ENCODE data around the gene ETV7. TPM values are rescaled to one million over a fixed set of nuclear protein-coding genes. Genes with fewer than 3 reads are reported as not detected.
A peak's percentile ranks its signal among the peaks of the same experiment; 100 is the strongest.

The ETV7 gene
- total RNA-seq, 1 donor, result 3.3 TPM

DNA sequence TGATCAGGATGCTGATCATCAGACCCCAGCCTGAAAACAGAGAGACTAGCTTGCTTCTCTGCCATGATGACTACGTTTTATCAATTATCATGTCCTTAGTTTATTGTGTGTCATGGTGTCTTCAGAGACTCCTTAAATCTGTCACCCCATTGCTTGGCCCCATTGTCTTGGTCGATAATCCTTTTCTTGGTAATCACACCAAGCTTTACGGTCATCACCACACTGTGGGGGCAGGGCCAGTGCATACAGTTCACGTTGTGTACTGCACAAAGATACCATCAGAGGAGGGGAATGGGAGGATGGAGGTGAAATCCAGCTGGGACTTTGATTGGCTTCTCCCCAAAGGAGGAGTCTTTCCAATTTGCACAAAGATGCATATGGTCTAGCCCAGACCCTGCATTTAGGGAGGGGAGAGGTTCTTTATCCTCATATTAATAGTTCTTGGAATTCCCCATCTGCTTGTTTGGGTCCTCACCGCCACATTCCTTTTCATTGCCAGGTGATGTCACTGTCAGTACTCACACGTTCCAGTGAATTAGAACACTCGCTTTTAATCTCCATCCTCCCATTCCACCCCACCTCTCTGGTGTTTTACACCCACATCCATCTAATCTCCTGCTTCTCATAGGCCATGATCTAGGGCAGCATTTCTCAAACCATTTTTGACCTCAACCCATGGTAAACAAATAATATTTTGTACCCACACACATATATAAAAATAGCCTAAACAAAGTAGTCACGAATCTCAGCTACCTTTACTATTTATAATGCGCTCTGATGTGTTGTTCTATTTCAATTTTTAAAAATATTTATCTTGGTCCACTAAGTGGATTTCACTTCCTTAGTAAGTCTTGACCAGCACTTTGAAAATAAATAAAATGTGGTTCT is 5.7 kb downstream of the ETV7 start:
- DNase-seq (ENCODE audit: insufficient read length, low spot score, missing footprints), result no peak
- peaks cover 7% of the 10 kb centered on the region for H3K4me1 ChIP-seq (ENCODE audit: insufficient read depth, low read length)

DNA sequence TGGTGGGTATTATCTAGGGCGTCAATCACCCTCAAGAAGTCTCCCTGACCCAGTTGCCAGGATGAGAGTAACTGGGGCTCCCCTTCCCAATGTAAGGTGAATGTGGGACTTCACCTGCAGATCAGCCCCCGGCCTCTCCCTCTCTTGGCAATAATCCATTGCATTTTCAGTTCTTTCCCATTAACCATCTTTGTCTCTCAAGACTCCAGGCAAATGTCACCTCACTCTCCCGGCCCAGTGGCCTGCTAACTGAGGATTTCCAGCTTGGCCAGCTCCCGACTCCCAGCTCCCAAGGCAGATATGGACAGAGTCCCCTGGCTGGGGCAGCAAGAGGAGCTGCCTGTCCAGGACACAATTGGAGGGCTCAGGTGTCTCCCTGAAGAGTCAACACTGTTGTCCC is 7.3 kb downstream of the ETV7 start:
- H3K27me3 ChIP-seq (ENCODE audit: insufficient read depth, low read length), result no peaks in the 10 kb centered on the region
- no peaks in the 10 kb centered on the region for H3K79me2 ChIP-seq (ENCODE audit: insufficient read depth, low read length)
- no peak overlapping the region for H3K4me2 ChIP-seq (ENCODE audit: insufficient read depth, low read length)
- H3K9me3 ChIP-seq (ENCODE audit: low read depth, low read length), result no peaks in the 10 kb centered on the region
- H3K36me3 ChIP-seq (ENCODE audit: insufficient read depth, low read length), result no peaks in the 10 kb centered on the region
- H4K20me1 ChIP-seq (ENCODE audit: insufficient read depth, low read length), result no peaks in the 10 kb centered on the region
- DNase-seq (ENCODE audit: insufficient read length, low spot score, missing footprints), result no peak
- no peak overlapping the region for H3K27ac ChIP-seq (ENCODE audit: low read depth, low read length)
- H3K4me1 ChIP-seq (ENCODE audit: insufficient read depth, low read length), result no peaks in the 10 kb centered on the region
- H2AFZ ChIP-seq (ENCODE audit: low read length), result no peak overlapping the region
- TF ChIP-seq, protein P1, sequence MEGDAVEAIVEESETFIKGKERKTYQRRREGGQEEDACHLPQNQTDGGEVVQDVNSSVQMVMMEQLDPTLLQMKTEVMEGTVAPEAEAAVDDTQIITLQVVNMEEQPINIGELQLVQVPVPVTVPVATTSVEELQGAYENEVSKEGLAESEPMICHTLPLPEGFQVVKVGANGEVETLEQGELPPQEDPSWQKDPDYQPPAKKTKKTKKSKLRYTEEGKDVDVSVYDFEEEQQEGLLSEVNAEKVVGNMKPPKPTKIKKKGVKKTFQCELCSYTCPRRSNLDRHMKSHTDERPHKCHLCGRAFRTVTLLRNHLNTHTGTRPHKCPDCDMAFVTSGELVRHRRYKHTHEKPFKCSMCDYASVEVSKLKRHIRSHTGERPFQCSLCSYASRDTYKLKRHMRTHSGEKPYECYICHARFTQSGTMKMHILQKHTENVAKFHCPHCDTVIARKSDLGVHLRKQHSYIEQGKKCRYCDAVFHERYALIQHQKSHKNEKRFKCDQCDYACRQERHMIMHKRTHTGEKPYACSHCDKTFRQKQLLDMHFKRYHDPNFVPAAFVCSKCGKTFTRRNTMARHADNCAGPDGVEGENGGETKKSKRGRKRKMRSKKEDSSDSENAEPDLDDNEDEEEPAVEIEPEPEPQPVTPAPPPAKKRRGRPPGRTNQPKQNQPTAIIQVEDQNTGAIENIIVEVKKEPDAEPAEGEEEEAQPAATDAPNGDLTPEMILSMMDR (IDR thresholded peaks at IDR 0.05; ENCODE audit: extremely low read depth, low read depth, low read length), result no peak
- no peak overlapping the region for H3K4me3 ChIP-seq (ENCODE audit: insufficient read depth, low read length)

More for the DNA sequence above, 5.7 kb downstream of the ETV7 start:
- no peak overlapping the region for H2AFZ ChIP-seq (ENCODE audit: low read length)
- TF ChIP-seq, protein P1 (IDR thresholded peaks at IDR 0.05; ENCODE audit: extremely low read depth, low read depth, low read length), result no peak
- no peak overlapping the region for H3K4me2 ChIP-seq (ENCODE audit: insufficient read depth, low read length)
- no peaks in the 10 kb centered on the region for H3K36me3 ChIP-seq (ENCODE audit: insufficient read depth, low read length)
- H3K27me3 ChIP-seq (ENCODE audit: insufficient read depth, low read length), result no peaks in the 10 kb centered on the region
- no peak overlapping the region for H3K27ac ChIP-seq (ENCODE audit: low read depth, low read length)
- no peak overlapping the region for H3K4me3 ChIP-seq (ENCODE audit: insufficient read depth, low read length)
- no peaks in the 10 kb centered on the region for H3K9me3 ChIP-seq (ENCODE audit: low read depth, low read length)
- no peaks in the 10 kb centered on the region for H4K20me1 ChIP-seq (ENCODE audit: insufficient read depth, low read length)
- no peaks in the 10 kb centered on the region for H3K79me2 ChIP-seq (ENCODE audit: insufficient read depth, low read length)

DNA sequence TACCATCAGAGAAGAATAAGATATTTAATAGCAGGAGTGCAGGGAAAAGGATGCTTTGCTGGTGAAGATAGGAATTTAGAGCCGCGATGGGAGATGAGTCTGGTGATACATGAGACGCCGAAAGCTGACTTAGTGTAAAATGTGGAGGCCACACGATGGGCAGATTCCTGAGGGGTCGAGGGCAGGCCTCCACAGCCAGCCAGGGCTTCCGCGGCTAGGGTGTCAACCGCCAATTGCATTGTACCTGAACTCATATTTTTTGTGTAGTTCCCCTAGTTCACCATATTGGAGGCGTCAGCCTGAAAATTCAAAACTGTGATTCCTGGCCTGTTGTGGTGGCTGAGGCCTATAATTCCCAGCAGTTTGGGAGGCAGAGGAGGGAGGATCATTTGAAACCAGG is 8.5 kb downstream of the ETV7 start:
- H3K9me3 ChIP-seq (ENCODE audit: low read depth, low read length), result no peaks in the 10 kb centered on the region
- no peaks in the 10 kb centered on the region for H3K36me3 ChIP-seq (ENCODE audit: insufficient read depth, low read length)
- H4K20me1 ChIP-seq (ENCODE audit: insufficient read depth, low read length), result no peaks in the 10 kb centered on the region
- no peak overlapping the region for H2AFZ ChIP-seq (ENCODE audit: low read length)
- H3K27me3 ChIP-seq (ENCODE audit: insufficient read depth, low read length), result peaks cover 6% of the 10 kb centered on the region
- TF ChIP-seq, protein P1 (IDR thresholded peaks at IDR 0.05; ENCODE audit: extremely low read depth, low read depth, low read length), result no peak
- no peak for DNase-seq (ENCODE audit: insufficient read length, low spot score, missing footprints)
- no peak overlapping the region for H3K4me3 ChIP-seq (ENCODE audit: insufficient read depth, low read length)
- no peaks in the 10 kb centered on the region for H3K79me2 ChIP-seq (ENCODE audit: insufficient read depth, low read length)
- H3K27ac ChIP-seq (ENCODE audit: low read depth, low read length), result no peak overlapping the region
- H3K4me1 ChIP-seq (ENCODE audit: insufficient read depth, low read length), result no peaks in the 10 kb centered on the region
- no peak overlapping the region for H3K4me2 ChIP-seq (ENCODE audit: insufficient read depth, low read length)

DNA sequence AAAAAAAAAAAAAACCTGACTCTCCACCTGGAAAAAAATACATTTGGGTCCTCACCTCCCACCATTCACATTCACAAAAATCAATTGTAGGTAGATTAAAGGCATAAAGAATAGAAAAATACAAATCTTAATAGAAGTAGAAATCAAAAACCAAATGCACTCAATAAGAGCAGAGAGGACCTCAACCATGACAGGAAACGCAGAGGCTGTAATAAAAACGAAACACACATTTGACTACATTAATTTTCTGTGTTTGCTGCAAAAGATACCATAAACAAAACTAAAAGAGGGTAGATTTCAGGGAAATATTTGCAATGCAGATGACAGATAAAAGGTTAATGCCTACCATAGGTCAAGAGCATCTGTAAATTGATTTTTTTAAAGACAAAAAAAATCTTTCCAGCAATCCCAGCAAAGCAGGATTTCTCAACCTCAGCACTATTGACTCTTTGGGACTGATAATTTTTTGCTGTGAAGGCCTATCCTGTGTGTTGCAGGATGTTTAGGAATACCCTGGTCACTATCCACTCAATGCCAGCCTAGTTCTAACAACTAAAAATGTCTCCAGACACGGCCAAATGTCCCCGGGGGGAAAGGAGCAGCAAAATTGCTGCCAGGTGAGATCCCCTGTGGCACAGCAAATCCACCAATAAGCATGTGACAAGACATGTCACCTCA is 9.1 kb downstream of the ETV7 start:
- Histone ChIP-seq H3K4me3 (ENCODE audit: insufficient read depth, low read length) (no peak overlapping the region), H4K20me1 (ENCODE audit: insufficient read depth, low read length) (no peaks in the 10 kb centered on the region), H3K4me1 (ENCODE audit: insufficient read depth, low read length) (no peaks in the 10 kb centered on the region), H3K9me3 (ENCODE audit: low read depth, low read length) (no peaks in the 10 kb centered on the region), H3K79me2 (ENCODE audit: insufficient read depth, low read length) (no peaks in the 10 kb centered on the region), H3K36me3 (ENCODE audit: insufficient read depth, low read length) (no peaks in the 10 kb centered on the region), H3K4me2 (ENCODE audit: insufficient read depth, low read length) (no peak overlapping the region), H3K27me3 (ENCODE audit: insufficient read depth, low read length) (peaks cover 8% of the 10 kb centered on the region), H3K27ac (ENCODE audit: low read depth, low read length) (no peak overlapping the region), H2AFZ (ENCODE audit: low read length) (no peak overlapping the region)
- peak; percentile 21 for DNase-seq (ENCODE audit: insufficient read length, low spot score, missing footprints)
- TF ChIP-seq, protein P1 (IDR thresholded peaks at IDR 0.05; ENCODE audit: extremely low read depth, low read depth, low read length), result no peak

Data from osteoblast (primary cell).